ENCODE data around the gene HYCC1. TPM values are rescaled to one million over a fixed set of nuclear protein-coding genes. Genes with fewer than 3 reads are reported as not detected.

Gene HYCC1
- total and polyA plus RNA-seq, 2 donors (not counting 3 experiments of a cell fraction or from before 2014, with no cell fraction given) = 14.5 to 51.8 TPM

DNA sequence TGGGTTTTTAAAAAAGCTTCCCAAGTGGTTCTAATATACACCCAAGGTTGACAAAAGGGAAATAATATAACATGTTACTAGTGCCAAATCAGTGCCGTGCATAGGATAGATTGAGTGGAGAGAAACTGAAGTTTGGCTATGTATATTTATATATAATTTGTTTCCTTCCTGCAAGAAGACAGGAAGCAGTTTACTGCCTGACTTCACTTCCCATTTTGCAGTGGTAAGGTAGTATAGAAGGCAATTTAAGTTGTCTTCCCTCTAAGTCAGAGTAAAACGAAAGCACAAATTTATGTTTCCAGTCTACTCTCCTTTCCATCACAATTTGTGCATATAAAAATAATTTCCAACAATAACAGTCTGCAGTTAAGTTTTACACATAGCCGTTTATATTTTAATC, 3.4 kb upstream of the HYCC1 start:
- Histone ChIP-seq H3K9me3 (replicated peaks; ENCODE audit: control insufficient read depth, insufficient read depth, low read length) (no peaks in the 10 kb centered on the region), H3K27ac (ENCODE audit: insufficient read depth, low read depth, low read length) (no peak overlapping the region), H3K79me2 (ENCODE audit: control insufficient read depth, insufficient read depth, low read length) (peaks cover 10% of the 10 kb centered on the region), H4K20me1 (replicated peaks; ENCODE audit: control insufficient read depth, extremely low read depth, insufficient read depth, low read length) (peaks cover 1% of the 10 kb centered on the region), H3K4me3 (replicated peaks in 1 of 3; ENCODE audit: insufficient read depth in 1 of 3, low read depth in 1 of 3, low read length in 3 of 3) (no peak overlapping the region), H3K4me2 (ENCODE audit: insufficient read depth, low read length) (peak overlapping the region; percentile 32), H3K4me1 (ENCODE audit: control insufficient read depth, extremely low read depth, insufficient read depth, low read length) (peaks cover 56% of the 10 kb centered on the region), H3K27me3 (ENCODE audit: control insufficient read depth in 2 of 2, insufficient read depth in 2 of 2, low read length in 2 of 2) (no peaks in the 10 kb centered on the region), H3K36me3 (ENCODE audit: control insufficient read depth in 2 of 2, extremely low read depth in 1 of 2, insufficient read depth in 2 of 2, low read length in 2 of 2) (no peaks in the 10 kb centered on the region), H3K9me1 (replicated peaks; ENCODE audit: control insufficient read depth, extremely low read depth, insufficient read depth, low read length) (no peaks in the 10 kb centered on the region), H2AFZ (ENCODE audit: low read depth, low read length) (no peak overlapping the region), H3K9ac (replicated peaks; ENCODE audit: extremely low read depth, insufficient read depth, low read length) (no peak overlapping the region)
- CTCF ChIA-PET = interaction anchor here (1.1 to 2.0 kb wide), 2 partner anchors 27 to 38 kb away, joined by 3 to 5 read pairs; no protein-coding TSS in a partner anchor
- BruUV-seq (replicated peaks) = no TSS peak
- dilution Hi-C loops (cut with MboI; ENCODE audit: extremely low pct_ligation_motif_present, low sequenced_read_pairs) = no loop called here
- intact Hi-C loops (cut with micrococcal nuclease) = loop anchor here (10.0 kb wide), 2 partner anchors 803 to 1703 kb away; no protein-coding TSS in a partner anchor
- FAIRE-seq (no peak), DNase-seq (ENCODE audit: low read depth, low spot score) (no peak)
- POLR2A ChIA-PET = no interaction called here
- no peak for TF ChIP-seq JUN (IDR thresholded peaks at IDR 0.05; ENCODE audit: borderline replicate concordance, insufficient read depth, insufficient read length, low read depth)
- TF ChIP-seq, protein P1, sequence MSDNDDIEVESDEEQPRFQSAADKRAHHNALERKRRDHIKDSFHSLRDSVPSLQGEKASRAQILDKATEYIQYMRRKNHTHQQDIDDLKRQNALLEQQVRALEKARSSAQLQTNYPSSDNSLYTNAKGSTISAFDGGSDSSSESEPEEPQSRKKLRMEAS (IDR thresholded peaks at IDR 0.05; ENCODE audit: insufficient read depth, insufficient read length) = no peak
- TF ChIP-seq, protein P2, sequence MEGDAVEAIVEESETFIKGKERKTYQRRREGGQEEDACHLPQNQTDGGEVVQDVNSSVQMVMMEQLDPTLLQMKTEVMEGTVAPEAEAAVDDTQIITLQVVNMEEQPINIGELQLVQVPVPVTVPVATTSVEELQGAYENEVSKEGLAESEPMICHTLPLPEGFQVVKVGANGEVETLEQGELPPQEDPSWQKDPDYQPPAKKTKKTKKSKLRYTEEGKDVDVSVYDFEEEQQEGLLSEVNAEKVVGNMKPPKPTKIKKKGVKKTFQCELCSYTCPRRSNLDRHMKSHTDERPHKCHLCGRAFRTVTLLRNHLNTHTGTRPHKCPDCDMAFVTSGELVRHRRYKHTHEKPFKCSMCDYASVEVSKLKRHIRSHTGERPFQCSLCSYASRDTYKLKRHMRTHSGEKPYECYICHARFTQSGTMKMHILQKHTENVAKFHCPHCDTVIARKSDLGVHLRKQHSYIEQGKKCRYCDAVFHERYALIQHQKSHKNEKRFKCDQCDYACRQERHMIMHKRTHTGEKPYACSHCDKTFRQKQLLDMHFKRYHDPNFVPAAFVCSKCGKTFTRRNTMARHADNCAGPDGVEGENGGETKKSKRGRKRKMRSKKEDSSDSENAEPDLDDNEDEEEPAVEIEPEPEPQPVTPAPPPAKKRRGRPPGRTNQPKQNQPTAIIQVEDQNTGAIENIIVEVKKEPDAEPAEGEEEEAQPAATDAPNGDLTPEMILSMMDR (IDR thresholded peaks at IDR 0.05; ENCODE audit: extremely low read depth in 1 of 2, insufficient read depth in 1 of 2, low read depth in 1 of 2, low read length in 2 of 2) = no peak

Data from endothelial cell of umbilical vein (primary cell).